ENCODE results near the gene DDAH2. TPM values are rescaled to one million over a fixed set of nuclear protein-coding genes. Genes with fewer than 3 reads are reported as not detected.

The DDAH2 gene
- total RNA-seq, 1 donor from 2014 or later, result 87.2 TPM

GRCh38 chr6:31775184-31775583 lies 46.1 kb upstream of the DDAH2 start:
- TF ChIP-seq CTCF (conservative IDR thresholded peaks at IDR 0.05; ENCODE audit: low read depth, low read length), result no peak
- DNase-seq (ENCODE audit: low read depth), result no peak

GRCh38 chr6:31771992-31772358 lies 42.9 kb upstream of the DDAH2 start:
- no peak for DNase-seq (ENCODE audit: low read depth)
- H3K4me3 ChIP-seq (ENCODE audit: low read depth, low read length), result no peak overlapping the region
- no peak for TF ChIP-seq CTCF (conservative IDR thresholded peaks at IDR 0.05; ENCODE audit: low read depth, low read length)

More at GRCh38 chr6:31775184-31775583, 46.1 kb upstream of the DDAH2 start:
- no peak overlapping the region for H3K4me3 ChIP-seq (ENCODE audit: low read depth, low read length)

GRCh38 chr6:31770860-31771259 lies 41.8 kb upstream of the DDAH2 start:
- DNase-seq (ENCODE audit: low read depth), result no peak
- TF ChIP-seq CTCF (conservative IDR thresholded peaks at IDR 0.05; ENCODE audit: low read depth, low read length), result no peak
- H3K4me3 ChIP-seq (ENCODE audit: low read depth, low read length), result no peak overlapping the region

- no peak overlapping the region for H3K4me3 ChIP-seq (ENCODE audit: low read depth, low read length)
- peak; percentile 91 for TF ChIP-seq CTCF (conservative IDR thresholded peaks at IDR 0.05; ENCODE audit: low read depth, low read length)
- no peak for DNase-seq (ENCODE audit: low read depth)
Observed at GRCh38 chr6:31769684-31770371, 40.7 kb upstream of the DDAH2 start.

GRCh38 chr6:31768363-31769257 lies 39.5 kb upstream of the DDAH2 start:
- no peak for DNase-seq (ENCODE audit: low read depth)
- no peak for TF ChIP-seq CTCF (conservative IDR thresholded peaks at IDR 0.05; ENCODE audit: low read depth, low read length)
- H3K4me3 ChIP-seq (ENCODE audit: low read depth, low read length), result no peak overlapping the region

GRCh38 chr6:31767096-31767645 lies 38.1 kb upstream of the DDAH2 start:
- H3K4me3 ChIP-seq (ENCODE audit: low read depth, low read length), result no peak overlapping the region
- TF ChIP-seq CTCF (conservative IDR thresholded peaks at IDR 0.05; ENCODE audit: low read depth, low read length), result no peak
- no peak for DNase-seq (ENCODE audit: low read depth)
